Neuronal stem cell (in vitro differentiated cells): Measurements from ENCODE around the gene NR1D2.

Source experiments
- DNase-seq: peaks from one replicate; pipeline ENCODE4 v3.0.0-alpha.2; 2013; ENCODE audit warnings: low spot score
- H2AFZ ChIP-seq: one replicate; pipeline ENCODE4 v1.6.1; 2013; ENCODE audit warnings: mild to moderate bottlenecking, low read length, inconsistent platforms
- H2AK5ac ChIP-seq: 2 replicates; pipeline ENCODE4 v1.6.1; 2013; ENCODE audit warnings: low read depth, mild to moderate bottlenecking, inconsistent platforms, low read length, moderate library complexity, mixed read lengths
- H2BK120ac ChIP-seq: 2 replicates; pipeline ENCODE4 v1.6.1; 2013; ENCODE audit warnings: low read depth, mild to moderate bottlenecking, inconsistent platforms, low read length, moderate library complexity, mixed read lengths
- H2BK12ac ChIP-seq: one replicate; pipeline ENCODE4 v1.6.1; 2013; ENCODE audit warnings: low read length, inconsistent platforms
- H2BK15ac ChIP-seq: 2 replicates; pipeline ENCODE4 v1.6.1; 2013; ENCODE audit warnings: mild to moderate bottlenecking, low read length, inconsistent platforms, mixed read lengths
- H2BK5ac ChIP-seq: one replicate; pipeline ENCODE4 v1.6.1; 2013; ENCODE audit warnings: inconsistent platforms, mild to moderate bottlenecking, low read length, moderate library complexity
- H3K14ac ChIP-seq: one replicate; pipeline ENCODE4 v1.6.1; 2013; ENCODE audit warnings: low read length, inconsistent platforms
- H3K18ac ChIP-seq: 2 replicates; pipeline ENCODE4 v1.6.1; 2013; ENCODE audit warnings: low read length, inconsistent platforms
- H3K23ac ChIP-seq: 2 replicates; pipeline ENCODE4 v1.6.1; 2013; ENCODE audit warnings: low read depth, mild to moderate bottlenecking, mixed read lengths, low read length, inconsistent platforms; ENCODE audit not compliant: poor library complexity
- H3K27ac ChIP-seq: replicated peaks from 3 replicates; pipeline ENCODE4 v1.5.1; 2013; ENCODE audit warnings: low read length, inconsistent platforms
- H3K27me3 ChIP-seq, 3 experiments: 2 replicates each; pipeline ENCODE4 v1.6.1; 2013; ENCODE audit warnings: low read length in 3 of 3, mild to moderate bottlenecking in 2 of 3, inconsistent platforms in 1 of 3, low read depth in 1 of 3, mixed read lengths in 1 of 3, moderate library complexity in 1 of 3; ENCODE audit not compliant: control insufficient read depth in 3 of 3, insufficient read depth in 3 of 3
- H3K36me3 ChIP-seq, 2 donors: replicated peaks in 1 of 2; 2 replicates each; pipeline ENCODE4 v1.6.1; 2013; ENCODE audit warnings: low read length in 2 of 2; ENCODE audit not compliant: control insufficient read depth in 2 of 2, insufficient read depth in 2 of 2
- H3K4ac ChIP-seq: 2 replicates; pipeline ENCODE4 v1.6.1; 2013; ENCODE audit warnings: inconsistent platforms, mild to moderate bottlenecking, low read length, moderate library complexity
- H3K4me1 ChIP-seq, 2 donors: 1 replicate in 1 of 2; 2 replicates in 1 of 2; pipeline ENCODE4 v1.6.1; 2013; ENCODE audit warnings: low read length in 2 of 2, low read depth in 1 of 2; ENCODE audit not compliant: control insufficient read depth in 2 of 2, insufficient read depth in 1 of 2
- H3K4me2 ChIP-seq: one replicate; pipeline ENCODE4 v1.6.1; 2013; ENCODE audit warnings: mild to moderate bottlenecking, low read length, inconsistent platforms; ENCODE audit not compliant: insufficient read depth, poor library complexity, severe bottlenecking
- H3K4me3 ChIP-seq, 2 donors: 2 replicates each; pipeline ENCODE4 v1.5.1; 2013; ENCODE audit warnings: low read length in 2 of 2, mild to moderate bottlenecking in 2 of 2, inconsistent platforms in 1 of 2, moderate library complexity in 1 of 2
- H3K79me1 ChIP-seq: one replicate; pipeline ENCODE4 v1.6.1; 2013; ENCODE audit warnings: low read depth, mild to moderate bottlenecking, inconsistent platforms, low read length, moderate library complexity
- H3K9ac ChIP-seq: one replicate; pipeline ENCODE4 v1.6.1; 2013; ENCODE audit warnings: mild to moderate bottlenecking, low read depth, low read length, inconsistent platforms; ENCODE audit not compliant: poor library complexity
- H3K9me3 ChIP-seq, 2 donors: replicated peaks in 1 of 2; 2 replicates each; pipeline versions ENCODE3 to v1.6.1; 2013; ENCODE audit warnings: low read length in 2 of 2, mild to moderate bottlenecking in 2 of 2, inconsistent platforms in 1 of 2, low read depth in 1 of 2, mixed read lengths in 1 of 2, moderate library complexity in 1 of 2; ENCODE audit not compliant: control insufficient read depth in 2 of 2, insufficient read depth in 1 of 2
- H4K8ac ChIP-seq: one replicate; pipeline ENCODE4 v1.6.1; 2013; ENCODE audit warnings: low read depth, mild to moderate bottlenecking, inconsistent platforms, low read length, moderate library complexity
- H4K91ac ChIP-seq: one replicate; pipeline ENCODE4 v1.6.1; 2013; ENCODE audit warnings: low read length, low read depth, mild to moderate bottlenecking, inconsistent platforms; ENCODE audit not compliant: poor library complexity
- WGBS, 2 donors: extraction: QIAGEN DNeasy Blood & Tissue Kit; methylation state at CpG; one replicate each; pipeline ENCODE4 v1.1.7; 2013; ENCODE audit warnings: missing lambda C conversion rate in 2 of 2, mixed read lengths in 1 of 2; ENCODE audit not compliant: insufficient read length in 2 of 2, insufficient replicate concordance in 1 of 2; ENCODE audit errors: extremely low coverage in 2 of 2; 5-methylcytosine and 5-hydroxymethylcytosine counted together

NR1D2 gene

DNA sequence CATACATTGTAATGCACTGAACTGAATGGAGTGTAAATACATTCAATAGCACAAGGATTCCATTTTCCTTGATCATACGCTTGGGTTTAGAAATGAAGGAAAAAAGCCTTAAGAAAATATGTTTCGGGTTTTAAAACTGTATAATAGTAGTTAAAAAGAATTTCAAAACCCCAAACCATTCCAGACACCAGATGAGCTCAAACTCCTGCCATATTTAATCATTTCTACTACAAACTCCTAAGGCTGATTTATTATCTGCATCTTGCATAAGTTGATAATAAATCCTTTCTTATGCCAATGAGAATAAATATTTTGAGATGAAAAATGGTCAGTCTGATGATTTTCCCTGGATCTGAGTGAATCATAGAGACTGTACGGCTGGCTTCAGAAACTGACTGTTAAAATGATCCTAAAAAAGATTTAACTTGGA lies 51.0 kb downstream of the NR1D2 start:
- H3K9me3 ChIP-seq, result no peaks in the 10 kb centered on the region
- H3K36me3 ChIP-seq, result no peaks in the 10 kb centered on the region
- H2BK15ac ChIP-seq, result no peak overlapping the region
- no peak overlapping the region for H4K8ac ChIP-seq
- no peak overlapping the region for H3K4me3 ChIP-seq
- no peaks in the 10 kb centered on the region for H3K79me1 ChIP-seq
- peaks cover 12 to 14% of the 10 kb centered on the region in 2 donors for H3K4me1 ChIP-seq
- H3K9ac ChIP-seq, result no peak overlapping the region
- no peak overlapping the region for H3K14ac ChIP-seq
- H2AK5ac ChIP-seq, result no peak overlapping the region
- H4K91ac ChIP-seq, result no peak overlapping the region
- no peak overlapping the region for H3K23ac ChIP-seq
- no peak overlapping the region for H2BK5ac ChIP-seq
- H3K27ac ChIP-seq, result no peak overlapping the region
- DNase-seq, result no peak
- no CpG with 5 or more reads among the region's 3 CpGs for WGBS, 2 donors
- H2AFZ ChIP-seq, result no peak overlapping the region
- no peak overlapping the region for H2BK120ac ChIP-seq
- H3K18ac ChIP-seq, result no peak overlapping the region
- H3K27me3 ChIP-seq, result no peaks in the 10 kb centered on the region
- H2BK12ac ChIP-seq, result no peak overlapping the region
- no peak overlapping the region for H3K4ac ChIP-seq
- no peak overlapping the region for H3K4me2 ChIP-seq

DNA sequence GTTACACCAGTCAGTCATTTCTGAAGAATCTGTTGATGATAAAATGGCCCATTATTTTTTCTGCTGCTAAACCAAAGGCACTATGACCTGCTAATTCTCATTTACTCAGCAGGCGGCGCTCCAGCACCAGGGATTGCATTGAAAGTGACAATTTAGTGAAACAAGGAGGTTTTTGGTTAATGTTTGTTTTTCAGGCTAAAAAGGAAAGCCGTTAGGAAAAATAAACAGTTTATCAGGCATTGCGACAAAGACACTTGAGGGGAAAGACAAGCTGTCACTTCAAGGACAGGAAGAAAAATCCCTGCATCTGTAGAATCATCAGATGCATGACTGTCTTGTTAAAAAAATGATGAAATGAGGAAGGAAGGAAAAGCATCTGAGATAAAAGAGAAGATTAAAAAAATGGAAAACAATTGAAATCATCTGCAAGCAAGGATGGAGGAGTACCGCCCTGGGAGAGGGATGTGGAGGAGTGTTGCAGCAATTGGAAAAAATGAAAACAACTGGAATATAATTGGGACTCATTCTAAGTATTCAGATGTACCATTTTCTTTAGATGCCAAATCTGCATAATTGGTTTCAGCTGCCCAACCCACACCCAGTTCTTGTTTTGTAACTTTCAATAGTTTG lies 54.0 kb downstream of the NR1D2 start:
- Histone ChIP-seq H3K4me1 (peaks cover 2 to 3% of the 10 kb centered on the region in 2 donors), H3K27ac (no peak overlapping the region), H4K8ac (no peak overlapping the region), H2BK5ac (no peak overlapping the region), H3K23ac (no peak overlapping the region), H2BK12ac (no peak overlapping the region), H3K4me2 (no peak overlapping the region), H3K4ac (no peak overlapping the region), H3K36me3 (no peaks in the 10 kb centered on the region), H4K91ac (no peak overlapping the region), H3K9me3 (no peaks in the 10 kb centered on the region), H2AK5ac (no peak overlapping the region), H3K14ac (no peak overlapping the region), H2AFZ (no peak overlapping the region), H3K79me1 (no peaks in the 10 kb centered on the region), H2BK120ac (no peak overlapping the region), H3K4me3 (no peak overlapping the region), H3K9ac (no peak overlapping the region), H3K18ac (no peak overlapping the region), H2BK15ac (no peak overlapping the region), H3K27me3 (no peaks in the 10 kb centered on the region)
- peak; percentile 72 for DNase-seq
- no CpG with 5 or more reads among the region's 5 CpGs for WGBS, 2 donors

DNA sequence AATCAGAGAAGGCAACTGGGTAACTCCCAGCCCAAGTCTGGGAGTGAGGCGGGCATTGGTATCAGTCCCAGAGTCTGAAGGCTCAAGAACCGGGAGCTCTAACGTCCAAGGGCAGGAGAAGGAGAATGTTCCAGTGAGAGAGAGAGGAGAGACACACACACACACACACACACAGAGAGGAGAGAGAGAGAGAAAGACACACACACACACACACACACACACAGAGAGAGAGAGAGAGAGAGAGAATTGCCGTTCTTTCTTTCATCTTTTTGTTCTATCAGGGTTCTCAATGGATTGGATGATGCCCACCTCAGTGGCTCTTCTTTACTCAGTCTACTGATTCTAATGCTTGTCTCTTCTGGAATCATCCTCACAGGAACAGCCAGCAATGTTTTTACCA lies 57.0 kb downstream of the NR1D2 start:
- H3K9me3 ChIP-seq, result no peaks in the 10 kb centered on the region
- H3K27me3 ChIP-seq, result no peaks in the 10 kb centered on the region
- no peak overlapping the region for H3K9ac ChIP-seq
- H2BK15ac ChIP-seq, result no peak overlapping the region
- no peak overlapping the region for H3K4ac ChIP-seq
- H3K27ac ChIP-seq, result no peak overlapping the region
- peaks cover 0 to 2% of the 10 kb centered on the region in 2 donors for H3K4me1 ChIP-seq
- H2AK5ac ChIP-seq, result no peak overlapping the region
- H2BK120ac ChIP-seq, result no peak overlapping the region
- no peak overlapping the region for H3K4me2 ChIP-seq
- no peaks in the 10 kb centered on the region for H3K36me3 ChIP-seq
- H2BK12ac ChIP-seq, result no peak overlapping the region
- no peak overlapping the region for H3K23ac ChIP-seq
- no peak overlapping the region for H3K18ac ChIP-seq
- DNase-seq, result no peak
- no peak overlapping the region for H4K91ac ChIP-seq
- no peak overlapping the region for H3K4me3 ChIP-seq
- H4K8ac ChIP-seq, result no peak overlapping the region
- H2BK5ac ChIP-seq, result no peak overlapping the region
- WGBS, 2 donors, result no CpG with 5 or more reads among the region's 4 CpGs
- H3K14ac ChIP-seq, result no peak overlapping the region
- H3K79me1 ChIP-seq, result no peaks in the 10 kb centered on the region
- no peak overlapping the region for H2AFZ ChIP-seq

DNA sequence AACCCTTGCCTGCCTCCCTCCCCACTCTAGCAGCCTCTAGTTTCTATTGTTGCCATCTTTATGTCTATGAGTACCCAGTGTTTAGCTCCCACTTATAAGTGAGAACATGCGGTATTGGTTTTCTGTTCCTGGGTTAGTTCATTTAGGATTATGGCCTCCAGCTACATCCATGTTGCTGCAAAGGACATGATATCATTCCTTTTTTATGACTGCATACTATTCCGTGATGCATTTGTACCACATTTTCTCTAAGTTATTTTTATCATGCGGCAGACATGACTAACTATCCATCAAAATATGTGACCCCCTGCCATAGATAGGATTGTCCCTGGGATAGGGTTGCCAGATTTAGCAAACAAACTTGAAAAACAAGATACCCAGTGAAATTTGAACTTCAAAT lies 58.4 kb downstream of the NR1D2 start:
- Histone ChIP-seq H4K91ac (no peak overlapping the region), H3K79me1 (no peaks in the 10 kb centered on the region), H2BK15ac (no peak overlapping the region), H3K27ac (no peak overlapping the region), H3K4me2 (no peak overlapping the region), H3K18ac (no peak overlapping the region), H4K8ac (no peak overlapping the region), H3K36me3 (no peaks in the 10 kb centered on the region), H2AFZ (no peak overlapping the region), H3K14ac (no peak overlapping the region), H3K27me3 (no peaks in the 10 kb centered on the region), H3K4me3 (no peak overlapping the region), H2BK5ac (no peak overlapping the region), H3K4me1 (peaks cover 0 to 2% of the 10 kb centered on the region in 2 donors), H3K9ac (no peak overlapping the region), H3K4ac (no peak overlapping the region), H2BK120ac (no peak overlapping the region), H3K23ac (no peak overlapping the region), H2BK12ac (no peak overlapping the region), H2AK5ac (no peak overlapping the region), H3K9me3 (no peaks in the 10 kb centered on the region)
- no CpG with 5 or more reads among the region's 3 CpGs for WGBS, 2 donors
- no peak for DNase-seq
